Measurements from ENCODE around the gene KLB. TPM values are rescaled to one million over a fixed set of nuclear protein-coding genes. Genes with fewer than 3 reads are reported as not detected.
A peak's percentile ranks its signal among the peaks of the same experiment; 100 is the strongest.

KLB gene
- total RNA-seq, 3 donors from 2014 or later (not counting 1 experiment from before 2014, with no cell fraction given): 0.07 to 0.16 (median 0.10) TPM

GRCh38 chr4:39363773-39364393 lies 42.8 kb upstream of the KLB start:
- Mint-ChIP-seq H3K27me3 (ENCODE audit: low read depth in 2 of 2) (no peaks in the 10 kb centered on the region), H3K4me3 (peak overlapping the region; percentile 60), H3K36me3 (no peaks in the 10 kb centered on the region), H3K9me3 (no peaks in the 10 kb centered on the region), H3K4me1 (peaks cover 31 to 42% of the 10 kb centered on the region in 2 donors), H3K27ac (peak overlapping the region; percentile 63 to 89)
- Histone ChIP-seq H3K36me3 (ENCODE audit: control insufficient read depth, insufficient read depth, low read length) (no peaks in the 10 kb centered on the region), H3K9me3 (ENCODE audit: control insufficient read depth, insufficient read depth, low read length) (no peaks in the 10 kb centered on the region), H3K27me3 (ENCODE audit: control insufficient read depth, insufficient read depth, low read length) (no peaks in the 10 kb centered on the region), H3K4me1 (ENCODE audit: control insufficient read depth, insufficient read depth, low read length) (peaks cover 14% of the 10 kb centered on the region), H3K27ac (ENCODE audit: low read length) (no peak overlapping the region), H3K4me3 (ENCODE audit: low read length) (no peak overlapping the region)
- DNase-seq (no peak), ATAC-seq (no peak)
- intact Hi-C loops (cut with micrococcal nuclease): no loop called here
- whole genome bisulfite sequencing (ENCODE audit: insufficient coverage): 83% methylated on average over 3 of the region's 4 CpGs
- TF ChIP-seq CTCF (IDR thresholded peaks at IDR 0.05): no peak

- DNase-seq (no peak), ATAC-seq (no peak)
- WGBS (ENCODE audit: insufficient coverage): 9% methylated on average over 1 of the region's 7 CpGs
- Mint-ChIP-seq H3K36me3 (no peaks in the 10 kb centered on the region), H3K4me3 (peak overlapping the region; percentile 93), H3K9me3 (no peaks in the 10 kb centered on the region), H3K27me3 (ENCODE audit: low read depth in 2 of 2) (no peaks in the 10 kb centered on the region), H3K4me1 (peaks cover 27 to 38% of the 10 kb centered on the region in 2 donors), H3K27ac (peak overlapping the region; percentile 89 to 97)
- peak overlapping the region; percentile 59 for H3K27ac ChIP-seq (ENCODE audit: low read length)
- TF ChIP-seq CTCF (IDR thresholded peaks at IDR 0.05): no peak
- H3K4me3 ChIP-seq (ENCODE audit: low read length): peak overlapping the region; percentile 95
- H3K27me3 ChIP-seq (ENCODE audit: control insufficient read depth, insufficient read depth, low read length): no peaks in the 10 kb centered on the region
- no peaks in the 10 kb centered on the region for H3K9me3 ChIP-seq (ENCODE audit: control insufficient read depth, insufficient read depth, low read length)
- no peaks in the 10 kb centered on the region for H3K36me3 ChIP-seq (ENCODE audit: control insufficient read depth, insufficient read depth, low read length)
- peaks cover 14% of the 10 kb centered on the region for H3K4me1 ChIP-seq (ENCODE audit: control insufficient read depth, insufficient read depth, low read length)
- intact Hi-C loops (cut with micrococcal nuclease): loop anchor here (5.0 kb wide), 2 partner anchors 92 to 183 kb away; partner anchors contain the start of genes LIAS, RPL9 and WDR19
These were observed 41.4 kb upstream of the KLB start for GRCh38 chr4:39365360-39365759.

GRCh38 chr4:39365830-39366771 lies 40.6 kb upstream of the KLB start, which contains the start of gene RFC1:
RFC1 (minus strand) TSS chr4:39366362; CDS start chr4:39366241, 121 bp downstream.
- no peaks in the 10 kb centered on the region for H3K27me3 ChIP-seq (ENCODE audit: control insufficient read depth, insufficient read depth, low read length)
- no peaks in the 10 kb centered on the region for H3K9me3 ChIP-seq (ENCODE audit: control insufficient read depth, insufficient read depth, low read length)
- no peaks in the 10 kb centered on the region for H3K36me3 Mint-ChIP-seq
- TF ChIP-seq CTCF (IDR thresholded peaks at IDR 0.05): no peak
- peak; percentile 94 to 97 for DNase-seq
- peak within 1 kb of the TSS; percentile 93 for H3K4me3 Mint-ChIP-seq
- H3K4me1 ChIP-seq (ENCODE audit: control insufficient read depth, insufficient read depth, low read length): peaks cover 14% of the 10 kb centered on the region
- peak within 1 kb of the TSS; percentile 95 for H3K4me3 ChIP-seq (ENCODE audit: low read length)
- peak within 1 kb of the TSS; percentile 89 to 97 for H3K27ac Mint-ChIP-seq
- H3K4me1 Mint-ChIP-seq: peaks cover 27 to 38% of the 10 kb centered on the region in 2 donors
- no peaks in the 10 kb centered on the region for H3K36me3 ChIP-seq (ENCODE audit: control insufficient read depth, insufficient read depth, low read length)
- no peaks in the 10 kb centered on the region for H3K9me3 Mint-ChIP-seq
- under 1% methylated on average over 51 of the region's 60 CpGs for WGBS (ENCODE audit: insufficient coverage)
- peak; percentile 95 to 98 (median 97) for ATAC-seq
- no peaks in the 10 kb centered on the region for H3K27me3 Mint-ChIP-seq (ENCODE audit: low read depth in 2 of 2)
- H3K27ac ChIP-seq (ENCODE audit: low read length): peak within 1 kb of the TSS; percentile 59
- intact Hi-C loops (cut with micrococcal nuclease): loop anchor here (1.0 to 5.0 kb wide), 3 partner anchors 13 to 184 kb away; partner anchors contain the start of genes LIAS, RPL9 and WDR19
